Upper lobe of left lung (tissue), 6 donors: ENCODE measurements around the gene EHD4. TPM values are rescaled to one million over a fixed set of nuclear protein-coding genes. Genes with fewer than 3 reads are reported as not detected.

Source experiments
- ATAC-seq, 2 donors: fragments of 200-7000 bp; cut with Tn5 transposase; one replicate each; pipeline ENCODE4 v1.9.1; 2022; ENCODE audit warnings: mild to moderate bottlenecking in 2 of 2, moderate library complexity in 2 of 2; ENCODE audit not compliant: low FRiP score in 2 of 2
- DNase-seq, 2 donors: peaks; one replicate each; pipeline ENCODE4 v3.0.0-alpha.2; 2019 to 2020
- H3K27ac ChIP-seq, 4 donors: fragments of 200-600 bp; sonication (generic); one replicate each; pipeline ENCODE4 v1.5.1; 2016 to 2019
- H3K27me3 ChIP-seq, 4 donors: fragments of 200-600 bp; sonication (generic); one replicate each; pipeline ENCODE4 v1.5.1; 2017 to 2019
- H3K36me3 ChIP-seq, 4 donors: fragments of 200-600 bp; sonication (generic); one replicate each; pipeline ENCODE4 v1.5.1; 2016 to 2019
- H3K4me1 ChIP-seq, 4 donors: fragments of 200-600 bp; sonication (generic); one replicate each; pipeline ENCODE4 v1.5.1; 2018 to 2019
- H3K4me3 ChIP-seq, 4 donors: fragments of 200-600 bp; sonication (generic); one replicate each; pipeline ENCODE4 v1.5.1; 2017 to 2019; ENCODE audit warnings: mild to moderate bottlenecking in 2 of 4, moderate library complexity in 1 of 4
- H3K9me3 ChIP-seq, 4 donors: fragments of 200-600 bp; sonication (generic); one replicate each; pipeline ENCODE4 v1.5.1; 2018 to 2019
- CTCF ChIP-seq, 6 experiments: fragments of 450-650 bp in 4 of 6; fragments of 200-600 bp in 2 of 6; sonication (generic) in 2 of 6; IDR thresholded peaks; one replicate each; pipeline ENCODE4 v1.5.1; 2016 to 2019; ENCODE audit warnings: antibody characterized with exemption in 6 of 6
- EP300 ChIP-seq, 4 donors: sonication (generic); formaldehyde crosslinking; IDR thresholded peaks; one replicate each; pipeline ENCODE4 v1.5.1; 2017; ENCODE audit warnings: antibody characterized with exemption in 4 of 4, control low read depth in 2 of 4
- POLR2A ChIP-seq, 4 donors: fragments of 450-650 bp; IDR thresholded peaks; one replicate each; pipeline ENCODE4 v1.5.1; 2016 to 2017; ENCODE audit warnings: antibody characterized with exemption in 4 of 4, mild to moderate bottlenecking in 2 of 4
- POLR2AphosphoS5 ChIP-seq, 2 donors: sonication (generic); formaldehyde crosslinking; IDR thresholded peaks; one replicate each; pipeline ENCODE4 v1.5.1; 2017; ENCODE audit warnings: antibody characterized with exemption in 2 of 2
- WGBS, 2 donors: methylation state at CpG; one replicate each; pipeline ENCODE4 v1.1.5; 2017 to 2018; 5-methylcytosine and 5-hydroxymethylcytosine counted together
- total RNA-seq, 6 donors: library from RNA; depleted of rRNA in 4 of 6; stranded (reverse); fragments of >200 nt in 4 of 6; gene quantifications; one replicate each; pipeline versions ENCODE4 v1.1.0 to v1.2.1, GENCODE V29; 2016 to 2021
- donor health status: DM: no; HTN: no; CAD: no; lungs with moderate emphysema.
- donor health status: DM: no; HTN: yes; CAD: no; lungs with severe emphysema.

The EHD4 gene
- total RNA-seq, 6 donors from 2014 or later, result 23.0 to 46.4 (median 31.5) TPM

- ATAC-seq, result no peak
- peaks cover 0 to 23% (median 4%) of the 10 kb centered on the region in 4 donors for H3K4me1 ChIP-seq
- no peak overlapping the region for H3K4me3 ChIP-seq
- TF ChIP-seq EP300 (IDR thresholded peaks at IDR 0.05) (no peak), POLR2AphosphoS5 (IDR thresholded peaks at IDR 0.05) (no peak), CTCF (IDR thresholded peaks at IDR 0.05) (no peak)
- no peaks in the 10 kb centered on the region for H3K9me3 ChIP-seq
- no peak for DNase-seq
- H3K27me3 ChIP-seq, result no peaks in the 10 kb centered on the region
- no peaks in the 10 kb centered on the region for H3K36me3 ChIP-seq
- peak overlapping the region in 1 of 4 donors; percentile 24 for H3K27ac ChIP-seq
- WGBS, 2 donors, result 74 to 84% methylated on average over 4 to 6 of the region's 6 CpGs
Observed at GRCh38 chr15:42016971-42017370, 44.6 kb upstream of the EHD4 start.

GRCh38 chr15:42014406-42014805 is 42.0 kb upstream of the EHD4 start:
- Histone ChIP-seq H3K27ac (peak overlapping the region in 2 of 4 donors; percentile 22 to 85), H3K4me3 (no peak overlapping the region), H3K4me1 (peaks cover 0 to 27% (median 6%) of the 10 kb centered on the region in 4 donors), H3K27me3 (no peaks in the 10 kb centered on the region), H3K36me3 (no peaks in the 10 kb centered on the region), H3K9me3 (no peaks in the 10 kb centered on the region)
- 87 to 96% methylated on average over 4 of the region's 4 CpGs for WGBS, 2 donors
- DNase-seq, result no peak
- TF ChIP-seq CTCF (IDR thresholded peaks at IDR 0.05) (no peak), EP300 (IDR thresholded peaks at IDR 0.05) (no peak), POLR2A (IDR thresholded peaks at IDR 0.05) (no peak), POLR2AphosphoS5 (IDR thresholded peaks at IDR 0.05) (no peak)
- ATAC-seq, result no peak

- peak overlapping the region in 3 of 4 donors; percentile 37 to 85 (median 47) for H3K27ac ChIP-seq
- 70 to 80% methylated on average over 9 to 10 of the region's 10 CpGs for WGBS, 2 donors
- H3K4me3 ChIP-seq, result no peak overlapping the region
- no peaks in the 10 kb centered on the region for H3K36me3 ChIP-seq
- H3K4me1 ChIP-seq, result peaks cover 0 to 17% (median 3%) of the 10 kb centered on the region in 4 donors
- ATAC-seq (peak in 1 of 2 donors; percentile 51), DNase-seq (peak; percentile 13 to 80)
- no peaks in the 10 kb centered on the region for H3K9me3 ChIP-seq
- no peaks in the 10 kb centered on the region for H3K27me3 ChIP-seq
- TF ChIP-seq EP300 (IDR thresholded peaks at IDR 0.05) (no peak), POLR2A (IDR thresholded peaks at IDR 0.05) (peak in 1 of 4 donors; percentile 43)
Observed at GRCh38 chr15:42012928-42013482, 40.6 kb upstream of the EHD4 start.

- Histone ChIP-seq H3K27ac (peak overlapping the region in 3 of 4 donors; percentile 37 to 85 (median 47)), H3K27me3 (no peaks in the 10 kb centered on the region), H3K9me3 (no peaks in the 10 kb centered on the region), H3K4me1 (peaks cover 0 to 17% (median 3%) of the 10 kb centered on the region in 4 donors), H3K4me3 (no peak overlapping the region), H3K36me3 (no peaks in the 10 kb centered on the region)
- ATAC-seq (peak; percentile 36 to 84), DNase-seq (peak; percentile 14 to 87)
- WGBS, 2 donors, result 75 to 80% methylated on average over 2 of the region's 2 CpGs
- TF ChIP-seq EP300 (IDR thresholded peaks at IDR 0.05) (peak in 1 of 4 donors; percentile 42), CTCF (IDR thresholded peaks at IDR 0.05) (no peak), POLR2AphosphoS5 (IDR thresholded peaks at IDR 0.05) (no peak), POLR2A (IDR thresholded peaks at IDR 0.05) (no peak)
Observed at GRCh38 chr15:42012241-42012640, 39.9 kb upstream of the EHD4 start.

- no peaks in the 10 kb centered on the region for H3K27me3 ChIP-seq
- no peaks in the 10 kb centered on the region for H3K36me3 ChIP-seq
- H3K9me3 ChIP-seq, result no peaks in the 10 kb centered on the region
- TF ChIP-seq EP300 (IDR thresholded peaks at IDR 0.05) (no peak), POLR2AphosphoS5 (IDR thresholded peaks at IDR 0.05) (no peak), POLR2A (IDR thresholded peaks at IDR 0.05) (no peak), CTCF (IDR thresholded peaks at IDR 0.05) (no peak)
- no peak overlapping the region for H3K4me3 ChIP-seq
- 93 to 95% methylated on average over 7 of the region's 7 CpGs for WGBS, 2 donors
- ATAC-seq (no peak), DNase-seq (no peak)
- peak overlapping the region in 2 of 4 donors; percentile 40 to 85 for H3K27ac ChIP-seq
- peaks cover 0 to 17% (median 3%) of the 10 kb centered on the region in 4 donors for H3K4me1 ChIP-seq
Observed at GRCh38 chr15:42011074-42011473, 38.7 kb upstream of the EHD4 start.
